GM21526 (cell line): ENCODE measurements around the gene ACTR3.

ENCODE experiments used
- ATAC-seq: cut with Tn5 transposase; IDR thresholded peaks from one replicate; pipeline ENCODE4 v1.9.1; 2021; ENCODE audit warnings: moderate library complexity; ENCODE audit not compliant: unreplicated experiment, low FRiP score

ACTR3 gene

DNA sequence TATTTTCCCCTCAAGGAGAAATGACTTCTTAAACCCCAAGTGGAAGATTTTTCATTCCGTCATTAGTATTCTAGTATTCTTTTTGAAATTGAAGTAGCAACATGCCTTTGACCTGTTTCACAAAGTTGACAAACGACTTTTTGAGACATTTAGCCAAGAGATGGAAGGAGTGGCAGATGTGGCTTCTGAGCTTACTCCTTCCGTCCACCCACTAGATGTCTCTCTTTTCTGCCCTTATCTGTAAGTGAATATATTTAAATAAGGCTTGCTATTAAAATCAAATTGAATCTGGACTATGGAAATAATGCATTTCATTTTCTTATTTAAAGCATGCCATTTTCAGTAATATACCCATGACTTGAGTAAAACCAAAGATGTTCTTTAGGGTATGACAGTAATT is 74.1 kb downstream of the ACTR3 start:
- no peak for ATAC-seq

DNA sequence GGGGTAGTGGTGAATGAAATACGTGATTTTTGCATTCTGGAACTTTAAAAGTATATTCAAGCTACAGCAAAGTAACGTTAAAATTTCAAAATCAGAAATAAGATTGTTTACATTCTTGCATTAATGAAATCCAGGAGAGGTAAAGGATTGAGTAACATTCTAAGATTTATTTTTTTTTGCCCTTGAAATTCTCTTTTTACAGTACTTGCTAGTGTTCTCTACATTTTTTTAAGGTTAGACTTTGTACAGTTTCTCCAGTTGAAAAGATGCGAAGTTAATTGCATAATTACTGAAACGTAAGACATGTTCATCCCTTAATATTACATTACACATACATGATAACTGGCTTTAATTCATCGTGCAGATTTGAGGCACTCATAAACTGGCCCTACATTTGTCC is 74.5 kb downstream of the ACTR3 start:
- no peak for ATAC-seq

DNA sequence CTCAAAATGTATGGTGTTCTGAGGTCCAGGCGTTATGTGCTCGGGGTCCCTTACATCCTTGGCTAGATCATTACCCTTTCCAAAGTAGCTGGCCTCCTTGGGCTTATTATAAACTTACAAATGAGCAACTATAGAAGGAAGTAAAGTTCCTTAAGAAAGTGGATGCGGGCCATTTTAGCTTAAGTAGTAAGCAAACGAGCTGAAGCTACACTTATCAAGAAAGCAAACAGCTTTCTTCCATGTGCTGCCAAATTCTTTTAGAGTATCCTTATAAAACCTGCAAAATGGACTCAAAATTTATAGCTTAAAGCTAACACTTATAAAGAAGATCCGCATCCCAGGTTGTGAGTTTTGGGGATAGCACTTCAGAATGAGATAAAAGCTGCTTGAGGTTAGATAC is 75.3 kb downstream of the ACTR3 start:
- ATAC-seq: no peak

DNA sequence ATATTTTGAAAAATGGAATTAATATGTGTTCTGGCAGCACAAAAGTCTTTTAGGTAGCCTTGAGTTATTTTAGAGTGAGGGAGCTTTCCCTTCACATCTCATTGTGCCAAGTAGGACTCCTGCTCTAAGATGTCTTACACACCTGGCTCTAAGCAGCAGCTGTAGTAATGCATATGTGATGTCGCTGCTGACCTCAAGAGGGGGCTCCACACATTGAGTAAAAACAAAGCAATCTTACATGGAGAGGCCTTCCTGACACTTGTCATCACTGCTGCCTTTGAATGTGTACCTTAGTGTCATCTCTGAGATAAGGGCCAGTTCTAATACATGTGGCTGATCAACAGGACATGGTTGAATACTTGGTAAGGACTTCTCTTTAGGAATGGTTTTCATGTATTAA is 75.8 kb downstream of the ACTR3 start:
- ATAC-seq: peak; percentile 74

DNA sequence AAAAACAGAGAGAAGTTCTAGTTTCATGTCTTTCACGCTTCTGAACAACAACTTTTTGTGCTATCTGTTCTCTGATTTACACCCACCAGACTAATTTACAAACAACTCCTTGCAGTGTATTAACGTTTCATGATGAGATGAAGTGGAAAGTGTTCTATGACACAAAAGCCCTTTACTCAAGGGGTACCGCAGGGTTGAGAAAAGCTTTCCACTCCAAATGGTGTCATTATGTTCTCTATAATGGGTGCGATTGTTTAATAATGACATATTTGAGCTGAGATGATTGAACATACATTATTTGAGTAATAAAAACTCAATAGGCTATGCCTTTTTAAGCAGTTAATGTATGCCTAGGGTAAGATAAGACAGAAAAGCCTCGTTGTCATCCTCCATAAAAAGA is 76.3 kb downstream of the ACTR3 start:
- no peak for ATAC-seq

DNA sequence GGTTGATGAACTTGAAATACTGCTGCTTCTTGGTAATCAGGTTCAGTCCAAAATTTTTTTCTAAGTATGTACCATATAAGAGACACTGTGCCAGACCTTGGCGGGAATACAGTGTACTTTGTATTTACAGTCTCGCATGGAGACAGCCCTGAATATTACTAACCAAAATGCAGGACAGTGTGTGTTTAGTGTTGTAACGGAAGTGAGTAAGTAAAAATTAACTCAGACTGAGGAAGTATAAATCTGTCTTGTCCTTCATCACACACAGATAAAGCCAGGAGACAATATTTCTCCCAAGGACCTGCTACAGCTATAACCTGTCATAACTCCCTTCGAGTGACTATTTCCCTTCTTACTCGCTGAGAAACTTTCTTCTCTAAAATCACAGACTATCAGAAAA is 76.9 kb downstream of the ACTR3 start:
- no peak for ATAC-seq

DNA sequence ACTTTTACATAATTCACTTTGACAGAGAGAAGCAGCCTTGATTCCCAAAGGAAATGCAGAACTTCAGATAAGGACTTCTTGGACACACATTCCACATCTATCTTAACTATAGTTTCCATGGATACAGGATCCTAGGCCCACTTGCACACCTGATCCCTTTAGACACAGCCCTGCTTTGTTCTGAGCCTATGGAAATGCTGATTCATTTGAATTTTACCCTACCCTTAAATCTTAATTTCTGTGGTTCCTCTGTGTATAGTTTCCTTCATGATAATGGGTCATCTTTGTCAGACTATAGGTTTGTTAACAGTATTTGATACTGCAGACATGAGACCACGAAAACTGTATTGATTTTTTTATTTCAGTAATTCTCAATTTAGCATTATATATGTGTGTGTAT is 77.4 kb downstream of the ACTR3 start:
- ATAC-seq: no peak

DNA sequence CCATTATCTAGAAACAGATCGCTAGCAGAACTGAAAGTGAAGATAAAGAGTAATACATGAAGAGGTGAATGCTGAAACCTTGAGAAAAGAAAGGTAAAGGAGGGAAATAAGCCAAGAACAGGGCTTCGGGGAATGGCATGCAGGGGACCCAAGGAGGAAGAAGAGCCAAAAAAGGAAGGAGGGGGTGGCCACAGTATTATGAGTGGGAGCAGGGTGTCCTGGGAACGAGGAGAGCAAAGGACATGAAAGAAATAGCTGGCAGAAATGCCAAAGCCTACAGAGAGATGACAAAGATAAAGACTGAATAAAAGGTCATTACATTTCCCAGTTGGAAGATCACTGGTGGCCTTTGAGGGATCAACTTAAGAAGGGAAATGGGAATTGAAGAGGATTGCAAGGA is 82.9 kb downstream of the ACTR3 start:
- no peak for ATAC-seq

DNA sequence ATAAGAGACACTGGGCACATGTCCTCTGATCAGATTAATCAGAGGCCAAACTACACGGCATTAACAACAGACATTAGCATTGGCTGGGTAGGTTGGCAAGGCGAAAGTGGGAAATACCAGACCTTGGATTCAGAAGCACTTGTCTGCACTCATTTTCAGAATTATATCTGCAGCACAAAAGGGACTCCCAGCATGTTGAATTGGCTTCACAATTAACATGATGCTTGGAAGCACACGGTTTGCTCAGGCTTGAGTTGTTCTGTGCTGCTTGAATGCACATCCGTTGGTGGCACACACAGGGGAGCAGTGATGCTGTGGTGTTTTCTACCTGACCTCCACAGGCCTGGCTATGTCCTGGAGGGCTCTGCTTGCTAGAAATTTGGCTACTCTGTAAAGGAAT is 83.9 kb downstream of the ACTR3 start:
- no peak for ATAC-seq

DNA sequence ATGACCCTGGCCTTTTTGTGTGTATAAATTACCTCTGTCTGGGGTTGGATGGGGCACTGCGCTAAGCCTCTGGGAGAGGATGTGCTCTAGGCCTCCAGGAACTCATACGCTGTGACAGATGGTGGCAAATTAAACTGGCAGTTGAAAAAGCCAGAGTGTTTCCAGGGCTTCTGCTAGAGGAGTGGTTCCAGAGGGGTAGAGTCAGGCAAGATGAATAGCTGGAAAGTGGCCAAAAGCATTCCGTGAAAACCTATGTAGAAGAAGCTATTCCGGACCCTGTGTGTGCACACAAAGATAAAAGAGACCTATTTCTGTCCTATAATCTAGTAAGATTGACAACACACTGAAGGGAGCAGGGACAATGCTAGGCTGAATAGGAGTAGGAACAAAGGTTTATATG is 84.8 kb downstream of the ACTR3 start:
- ATAC-seq: no peak

DNA sequence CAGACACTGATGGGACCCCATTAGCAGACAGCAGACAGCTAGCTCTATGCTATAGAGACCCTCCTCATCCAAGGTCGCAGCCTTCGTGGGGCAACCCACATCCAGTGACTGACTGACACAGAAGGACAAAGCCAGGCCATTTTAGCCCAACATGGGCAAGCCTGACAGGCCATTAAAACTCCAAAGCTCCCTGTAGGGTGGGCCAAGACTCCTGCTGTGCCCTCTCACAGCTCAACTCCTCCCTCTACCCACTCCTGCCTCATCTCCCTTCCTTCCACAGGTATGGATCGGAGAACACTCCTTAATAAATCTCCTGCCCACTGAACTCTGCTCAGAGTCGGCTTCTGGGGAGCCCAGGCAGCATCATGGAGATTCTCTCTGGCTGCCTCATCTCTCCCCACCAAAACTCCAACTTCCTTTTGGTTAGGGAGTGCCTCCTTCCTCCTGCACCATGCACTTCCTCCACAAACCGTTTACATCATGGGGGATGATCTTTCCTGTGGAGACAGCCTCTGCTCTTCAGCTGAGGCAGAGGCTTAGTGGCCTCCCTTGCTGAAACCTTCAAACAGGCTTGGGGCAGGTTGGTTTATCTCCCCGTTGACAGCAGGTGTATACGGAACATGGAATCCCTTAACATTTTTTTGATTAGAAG is 86.5 kb downstream of the ACTR3 start:
- ATAC-seq: no peak

DNA sequence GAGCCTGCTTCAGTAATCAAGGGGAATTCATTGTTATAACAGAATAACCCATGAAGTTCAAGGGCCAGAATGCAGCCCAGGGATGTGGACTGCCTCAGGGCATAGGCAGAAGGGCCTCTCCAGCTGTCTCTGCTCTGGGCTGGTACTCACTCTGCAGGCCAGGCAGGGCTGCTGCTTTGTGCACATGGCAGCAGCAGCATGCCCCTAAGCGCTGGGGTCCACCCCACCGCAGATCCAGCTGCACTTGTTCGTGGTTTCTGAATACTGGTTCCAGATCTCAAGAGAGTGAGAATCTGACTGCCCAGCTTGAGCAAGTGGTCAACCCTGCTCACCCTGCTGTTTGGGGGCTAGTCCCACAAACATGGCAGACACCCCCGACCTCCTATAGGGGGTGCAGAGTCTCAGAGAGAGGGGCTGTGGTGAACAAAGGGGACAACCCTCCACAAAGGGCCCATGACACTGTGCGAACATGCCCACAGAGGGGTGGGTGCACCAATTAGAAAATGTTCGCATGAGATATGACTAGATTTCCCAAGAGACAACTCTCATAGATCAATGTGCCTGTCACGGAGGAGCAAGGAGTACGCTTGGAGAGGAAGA is 87.3 kb downstream of the ACTR3 start:
- no peak for ATAC-seq

DNA sequence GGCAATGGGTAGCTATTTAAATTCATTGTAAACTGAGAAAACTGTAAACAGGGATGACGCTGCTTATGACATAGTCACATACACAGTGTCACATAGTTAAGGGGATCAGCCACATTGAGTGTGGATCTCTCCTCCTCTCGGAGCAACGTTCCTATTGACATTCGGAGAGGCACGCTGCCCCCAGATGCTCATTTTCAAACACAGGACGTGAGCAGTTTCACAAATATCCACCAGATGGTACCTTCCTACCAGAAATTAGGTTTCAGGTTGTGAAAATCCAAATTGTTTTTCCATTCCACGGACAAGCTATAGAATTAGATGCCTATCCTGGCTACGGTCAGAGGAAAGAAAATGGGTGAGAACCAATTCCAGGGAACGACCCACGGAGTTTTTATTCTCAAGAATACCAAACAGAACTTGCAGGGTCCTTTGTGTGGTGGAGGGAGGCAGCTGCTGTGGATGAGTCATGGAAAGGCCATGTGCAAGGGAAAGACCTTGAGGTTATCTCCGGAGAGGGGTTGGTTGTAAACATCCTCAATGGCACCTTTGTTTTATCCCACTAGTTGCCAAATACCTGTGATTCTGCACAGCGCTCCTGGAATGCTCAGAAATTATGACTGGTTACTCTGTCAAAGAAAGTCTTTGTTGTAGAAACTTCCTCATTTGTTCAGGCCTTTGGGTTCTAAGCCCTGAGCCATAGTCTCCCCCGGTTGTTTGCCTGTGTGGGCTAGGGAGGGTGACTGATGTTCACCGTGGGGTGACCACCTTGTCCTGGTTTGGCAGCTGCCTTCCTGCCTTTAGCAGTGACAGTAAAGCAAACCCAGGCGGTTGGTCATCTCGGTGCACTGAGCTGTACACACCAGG is 88.0 kb downstream of the ACTR3 start:
- no peak for ATAC-seq

DNA sequence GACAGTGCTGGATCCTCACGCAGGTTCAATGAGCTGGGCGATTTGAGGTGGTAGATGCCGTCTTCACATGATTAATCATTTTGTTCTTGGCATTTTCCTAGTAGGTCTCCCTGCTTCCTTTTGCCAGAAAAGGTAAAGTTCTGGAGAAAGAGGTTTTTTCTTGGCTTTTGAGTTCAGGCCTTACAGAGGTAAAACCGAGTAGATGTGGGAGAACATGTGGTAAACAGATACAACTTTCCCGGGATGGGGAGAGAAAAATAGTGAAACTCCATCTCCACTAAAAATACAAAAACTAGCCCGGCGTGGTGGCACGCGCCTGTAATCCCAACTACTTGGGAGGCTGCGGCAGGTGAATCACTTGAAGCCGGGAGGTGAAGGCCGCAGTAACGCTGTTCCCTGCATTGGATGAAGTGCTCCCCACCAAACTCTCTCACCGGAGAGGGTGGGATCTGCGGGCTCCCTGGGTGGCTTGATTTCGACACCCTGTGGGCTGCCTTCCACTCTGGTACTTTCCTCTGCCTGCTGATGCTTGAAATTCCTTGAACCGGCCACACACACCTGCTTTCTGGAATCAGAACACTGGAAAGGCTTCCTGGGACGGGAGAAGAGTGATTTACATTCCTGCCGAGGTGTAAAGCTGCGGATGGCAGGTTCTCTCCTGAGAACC is 88.8 kb downstream of the ACTR3 start:
- no peak for ATAC-seq

DNA sequence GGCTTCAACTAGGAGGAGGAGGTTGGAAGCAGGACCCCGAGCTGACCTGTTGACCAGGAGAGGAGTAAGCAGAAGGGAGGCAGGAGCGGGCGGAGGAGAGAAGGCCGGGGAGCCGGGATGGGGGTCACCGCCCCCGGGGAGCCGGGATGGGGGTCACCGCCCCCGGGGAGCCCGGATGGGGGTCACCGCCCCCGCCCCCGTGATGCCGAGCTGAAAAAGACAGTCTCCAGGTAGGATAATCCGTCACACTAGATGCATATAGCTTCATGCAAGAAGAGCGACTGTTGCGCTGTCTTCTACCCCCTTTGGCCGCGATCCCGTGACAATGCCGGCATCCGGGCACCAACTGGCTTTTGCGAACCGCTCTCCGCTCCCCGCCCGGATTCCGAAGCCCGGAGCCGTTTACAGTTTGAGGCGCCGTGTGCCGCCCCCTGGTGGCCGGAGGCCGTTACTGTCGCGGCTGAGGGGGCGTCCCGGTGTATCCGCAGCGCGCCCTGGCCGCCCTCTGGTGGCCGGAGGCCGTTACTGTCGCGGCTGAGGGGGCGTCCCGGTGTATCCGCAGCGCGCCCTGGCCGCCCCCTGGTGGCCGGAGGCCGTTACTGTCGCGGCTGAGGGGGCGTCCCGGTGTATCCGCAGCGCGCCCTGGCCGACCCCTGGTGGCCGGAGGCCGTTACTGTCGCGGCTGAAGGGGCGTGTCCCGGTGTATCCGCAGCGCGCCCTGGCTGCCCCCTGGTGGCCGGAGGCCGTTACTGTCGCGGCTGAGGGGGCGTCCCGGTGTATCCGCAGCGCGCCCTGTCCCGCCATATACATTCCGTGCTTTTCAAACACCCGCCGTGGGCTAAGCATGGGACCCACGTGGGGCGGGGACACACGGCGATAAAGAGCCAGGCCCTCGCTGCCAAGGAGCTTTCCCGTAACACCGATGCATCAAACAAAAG is 89.6 kb downstream of the ACTR3 start:
- ATAC-seq: no peak

DNA sequence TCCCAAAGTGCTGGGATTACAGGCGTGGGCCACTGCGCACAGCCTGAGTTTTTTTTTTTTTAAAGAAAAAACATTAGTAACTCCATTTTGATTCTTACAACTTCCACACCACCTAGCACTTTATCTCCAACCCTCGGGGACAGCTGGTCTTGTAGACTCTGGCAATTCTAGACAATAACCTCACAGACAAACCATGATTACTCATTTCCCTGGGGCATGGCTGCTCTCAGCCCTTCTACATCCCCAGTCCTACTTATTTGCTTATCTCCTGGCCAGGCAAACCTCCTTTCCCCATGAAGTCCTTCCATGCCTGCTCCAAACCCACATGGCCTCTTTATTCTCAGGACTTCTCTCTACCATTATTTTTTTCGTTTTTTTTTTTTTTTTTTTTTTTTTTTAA is 91.1 kb downstream of the ACTR3 start:
- no peak for ATAC-seq

DNA sequence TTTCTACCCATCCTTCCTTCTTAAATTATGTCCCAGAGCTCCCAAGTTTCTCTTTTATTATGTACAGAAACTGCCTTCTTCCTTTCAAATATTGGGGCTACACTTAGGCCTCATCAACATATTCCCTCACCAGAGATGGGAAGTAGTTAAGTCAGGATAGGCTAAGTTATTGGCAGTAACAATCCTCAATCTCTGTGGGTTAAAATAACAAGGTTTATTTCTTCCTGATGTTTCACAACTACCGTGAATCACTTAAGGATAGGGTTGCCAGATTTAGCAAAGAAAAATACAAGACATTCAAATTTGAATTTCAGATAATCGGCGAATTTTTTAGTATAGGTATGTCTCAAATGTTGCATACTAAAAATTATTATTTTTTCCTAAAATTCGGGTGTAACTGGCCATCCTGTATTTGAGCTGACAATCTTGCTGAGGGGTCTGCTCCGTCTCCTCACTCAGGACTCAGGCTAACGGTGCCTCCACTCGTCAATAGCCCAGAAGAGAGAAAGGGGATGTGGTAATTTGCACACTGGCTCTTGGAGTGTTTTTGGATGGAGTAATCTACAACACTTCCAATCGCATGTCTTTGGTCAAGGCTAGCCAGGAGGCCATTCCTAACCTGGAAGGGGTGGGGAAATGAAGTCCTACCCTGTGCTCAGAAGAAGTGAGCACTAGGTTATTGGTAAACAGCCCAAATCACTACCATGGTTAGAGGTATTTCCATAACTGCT is 91.7 kb downstream of the ACTR3 start:
- ATAC-seq: no peak

DNA sequence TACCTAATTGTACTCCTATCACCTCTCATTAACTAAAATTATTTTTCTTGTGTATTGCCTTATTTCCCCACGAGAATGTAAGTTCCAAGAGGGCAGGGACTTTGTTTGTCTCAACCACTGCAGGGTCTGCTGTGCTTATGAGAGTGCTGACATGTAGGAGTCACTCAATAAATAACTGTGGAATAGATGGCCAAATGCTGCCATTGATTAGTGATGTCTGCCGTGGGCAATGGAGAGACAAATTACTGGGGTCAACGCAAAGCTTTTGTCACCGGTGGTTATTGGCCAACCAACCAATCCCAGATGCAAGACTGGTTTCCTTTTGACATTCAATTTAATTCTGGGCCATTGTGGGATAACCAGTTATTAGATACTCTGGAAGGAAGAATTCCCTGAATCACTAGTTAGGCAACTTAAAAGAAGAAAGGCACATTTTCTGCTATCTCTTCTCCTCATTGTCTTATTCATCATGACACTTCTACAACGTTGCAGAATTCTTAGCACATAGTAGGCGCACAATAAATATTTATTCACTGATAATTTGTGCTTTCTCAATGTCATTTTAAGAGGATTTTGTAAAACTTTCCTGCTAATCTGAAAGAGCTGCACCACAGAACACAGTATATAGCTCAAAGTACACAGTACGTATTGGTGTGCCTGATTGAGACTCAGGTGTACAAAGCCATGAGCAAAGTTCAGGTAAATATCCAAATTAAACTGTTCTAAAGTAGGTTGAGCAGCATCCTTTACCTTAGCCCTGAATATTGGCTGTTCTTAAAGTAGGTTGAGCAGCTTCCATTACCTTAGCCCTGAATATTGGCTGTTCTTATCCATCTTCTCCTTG is 95.9 kb downstream of the ACTR3 start:
- no peak for ATAC-seq
